ENCODE measurements around the gene NUDT4. TPM values are rescaled to one million over a fixed set of nuclear protein-coding genes. Genes with fewer than 3 reads are reported as not detected.

NUDT4 gene
- total and polyA plus RNA-seq, 10 of the 15 experiments (the other 5 are each of a cell fraction or from before 2014, with no cell fraction given) = 26.6 to 91.6 (median 63.1) TPM

GRCh38 chr12:93403988-93404803 is 26.5 kb downstream of the NUDT4 start:
- Histone ChIP-seq H2AFZ (ENCODE audit: control insufficient read depth, low read depth, low read length) (no peak overlapping the region), H3K4me3 (no peak overlapping the region), H3K36me3 (ENCODE audit: control insufficient read depth in 2 of 2, insufficient read depth in 2 of 2, low read length in 1 of 2) (peaks cover 1 to 24% of the 10 kb centered on the region in 2 experiments), H3K27ac (ENCODE audit: control insufficient read depth, insufficient read depth) (no peak overlapping the region), H3K27me3 (replicated peaks in 1 of 2; ENCODE audit: control insufficient read depth in 2 of 2, insufficient read depth in 2 of 2, low read length in 1 of 2) (no peaks in the 10 kb centered on the region), H3K4me2 (ENCODE audit: control insufficient read depth, insufficient read depth) (no peak overlapping the region), H4K20me1 (ENCODE audit: control insufficient read depth, insufficient read depth) (no peaks in the 10 kb centered on the region), H3K4me1 (ENCODE audit: control insufficient read depth, insufficient read depth, low read length) (no peaks in the 10 kb centered on the region), H3K9ac (ENCODE audit: control insufficient read depth, insufficient read depth, low read length) (no peak overlapping the region), H3K79me2 (ENCODE audit: control insufficient read depth, insufficient read depth, low read length) (no peaks in the 10 kb centered on the region; the same call in none of the 2 replicates), H3K9me3 (replicated peaks; ENCODE audit: control insufficient read depth, insufficient read depth, low read length) (no peaks in the 10 kb centered on the region)
- no TSS peak for BruUV-seq (replicated peaks)
- RAD21 ChIA-PET (ENCODE audit: unreplicated experiment) = interaction anchor here (1.4 to 3.4 kb wide), 4 partner anchors 11 to 417 kb away, joined by 3 to 14 read pairs (median 6); no protein-coding TSS in a partner anchor
- in situ Hi-C loops (cut with MboI) (no loop called here), intact Hi-C loops (cut with micrococcal nuclease; ENCODE audit: unreplicated experiment) (no loop called here)
- CTCF ChIA-PET = interaction anchor here (0.8 to 8.9 kb wide), 7 partner anchors 8 to 577 kb away, joined by 3 to 77 read pairs (median 4); no protein-coding TSS in a partner anchor
- ATAC-seq (peak; percentile 14; the same call in 1 of the 3 replicates), FAIRE-seq (no peak), DNase-seq (ENCODE audit: low read depth, low spot score) (no peak)
- WGBS (ENCODE audit: insufficient coverage, insufficient replicate concordance, low lambda C conversion rate, missing lambda C conversion rate) = 98% methylated on average over 7 of the region's 7 CpGs
- POLR2A ChIA-PET = interaction anchor here (0.6 to 4.0 kb wide), 5 partner anchors 11 to 382 kb away, joined by 3 to 19 read pairs (median 3); no protein-coding TSS in a partner anchor
- SMC1A ChIA-PET (ENCODE audit: uncharacterized antibody, unreplicated experiment) = interaction anchor here (0.8 to 3.8 kb wide), 12 partner anchors 7 to 699 kb away, joined by 3 to 25 read pairs (median 4); no protein-coding TSS in a partner anchor
- TF ChIP-seq RUNX3 (IDR thresholded peaks at IDR 0.05; ENCODE audit: low read length) (0 out of 2 replicates have a peak, but pooled peaks have one; percentile 11), NFXL1 (IDR thresholded peaks at IDR 0.05; ENCODE audit: borderline replicate concordance) (no peak), JUND (IDR thresholded peaks at IDR 0.05; ENCODE audit: low read depth, low read length) (no peak), NFYA (IDR thresholded peaks at IDR 0.05; ENCODE audit: borderline replicate concordance, low read depth, low read length) (no peak), CHD1 (IDR thresholded peaks at IDR 0.05; ENCODE audit: low read depth, low read length) (no peak), KDM1A (IDR thresholded peaks at IDR 0.05; ENCODE audit: borderline replicate concordance) (no peak), PML (IDR thresholded peaks at IDR 0.05; ENCODE audit: low read length) (0 out of 2 replicates have a peak, but pooled peaks have one; percentile 18), ATF7 (IDR thresholded peaks at IDR 0.05; ENCODE audit: low read depth) (no peak), TCF12 (IDR thresholded peaks at IDR 0.05; ENCODE audit: low read depth, low read length) (no peak), ZNF687 (IDR thresholded peaks at IDR 0.05) (no peak), POLR2AphosphoS5 (IDR thresholded peaks at IDR 0.05; ENCODE audit: low read length) (peak; percentile 11; the same call in 1 of the 2 replicates), GABPA (IDR thresholded peaks at IDR 0.05; ENCODE audit: low read depth) (no peak), POLR2A (IDR thresholded peaks at IDR 0.05; ENCODE audit: low read depth, low read length) (peak; percentile 47; the same call in 1 of the 2 replicates)
- TF ChIP-seq, protein P1, sequence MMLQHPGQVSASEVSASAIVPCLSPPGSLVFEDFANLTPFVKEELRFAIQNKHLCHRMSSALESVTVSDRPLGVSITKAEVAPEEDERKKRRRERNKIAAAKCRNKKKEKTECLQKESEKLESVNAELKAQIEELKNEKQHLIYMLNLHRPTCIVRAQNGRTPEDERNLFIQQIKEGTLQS (IDR thresholded peaks at IDR 0.05; ENCODE audit: borderline replicate concordance, extremely low read depth, low read depth, low read length) = no peak
- TF ChIP-seq, protein P2, sequence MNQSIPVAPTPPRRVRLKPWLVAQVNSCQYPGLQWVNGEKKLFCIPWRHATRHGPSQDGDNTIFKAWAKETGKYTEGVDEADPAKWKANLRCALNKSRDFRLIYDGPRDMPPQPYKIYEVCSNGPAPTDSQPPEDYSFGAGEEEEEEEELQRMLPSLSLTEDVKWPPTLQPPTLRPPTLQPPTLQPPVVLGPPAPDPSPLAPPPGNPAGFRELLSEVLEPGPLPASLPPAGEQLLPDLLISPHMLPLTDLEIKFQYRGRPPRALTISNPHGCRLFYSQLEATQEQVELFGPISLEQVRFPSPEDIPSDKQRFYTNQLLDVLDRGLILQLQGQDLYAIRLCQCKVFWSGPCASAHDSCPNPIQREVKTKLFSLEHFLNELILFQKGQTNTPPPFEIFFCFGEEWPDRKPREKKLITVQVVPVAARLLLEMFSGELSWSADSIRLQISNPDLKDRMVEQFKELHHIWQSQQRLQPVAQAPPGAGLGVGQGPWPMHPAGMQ (IDR thresholded peaks at IDR 0.05; ENCODE audit: borderline replicate concordance) = no peak
- TF ChIP-seq, protein P3, sequence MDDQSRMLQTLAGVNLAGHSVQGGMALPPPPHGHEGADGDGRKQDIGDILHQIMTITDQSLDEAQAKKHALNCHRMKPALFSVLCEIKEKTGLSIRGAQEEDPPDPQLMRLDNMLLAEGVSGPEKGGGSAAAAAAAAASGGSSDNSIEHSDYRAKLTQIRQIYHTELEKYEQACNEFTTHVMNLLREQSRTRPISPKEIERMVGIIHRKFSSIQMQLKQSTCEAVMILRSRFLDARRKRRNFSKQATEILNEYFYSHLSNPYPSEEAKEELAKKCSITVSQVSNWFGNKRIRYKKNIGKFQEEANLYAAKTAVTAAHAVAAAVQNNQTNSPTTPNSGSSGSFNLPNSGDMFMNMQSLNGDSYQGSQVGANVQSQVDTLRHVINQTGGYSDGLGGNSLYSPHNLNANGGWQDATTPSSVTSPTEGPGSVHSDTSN (IDR thresholded peaks at IDR 0.05; ENCODE audit: insufficient replicate concordance, low read depth, low read length) = no peak

All from GM12878 (cell line).